ENCODE measurements around the gene PTPRT.

Gene PTPRT

GRCh38 chr20:42886801-42887200 lies 302.9 kb downstream of the PTPRT start:
- no peak for DNase-seq (ENCODE audit: low spot score)
- in situ Hi-C loops (cut with MboI; ENCODE audit: low pct_unique_long_range_greater_than_20kb, low sequenced_read_pairs, unreplicated experiment) = no loop called here
- TF ChIP-seq CTCF (IDR thresholded peaks at IDR 0.05; ENCODE audit: extremely low read depth, insufficient read depth, missing control alignments) = no peak

GRCh38 chr20:42886046-42886445 lies 303.7 kb downstream of the PTPRT start:
- TF ChIP-seq CTCF (IDR thresholded peaks at IDR 0.05; ENCODE audit: extremely low read depth, insufficient read depth, missing control alignments) = no peak
- in situ Hi-C loops (cut with MboI; ENCODE audit: low pct_unique_long_range_greater_than_20kb, low sequenced_read_pairs, unreplicated experiment) = no loop called here

GRCh38 chr20:42875581-42875980 lies 314.1 kb downstream of the PTPRT start:
- no peak for DNase-seq (ENCODE audit: low spot score)
- in situ Hi-C loops (cut with MboI; ENCODE audit: low pct_unique_long_range_greater_than_20kb, low sequenced_read_pairs, unreplicated experiment) = no loop called here
- no peak for TF ChIP-seq CTCF (IDR thresholded peaks at IDR 0.05; ENCODE audit: extremely low read depth, insufficient read depth, missing control alignments)

More at GRCh38 chr20:42886046-42886445, 303.7 kb downstream of the PTPRT start:
- no peak for DNase-seq (ENCODE audit: low spot score)

- TF ChIP-seq CTCF (IDR thresholded peaks at IDR 0.05; ENCODE audit: extremely low read depth, insufficient read depth, missing control alignments) = no peak
- in situ Hi-C loops (cut with MboI; ENCODE audit: low pct_unique_long_range_greater_than_20kb, low sequenced_read_pairs, unreplicated experiment) = no loop called here
- DNase-seq (ENCODE audit: low spot score) = no peak
Observed at GRCh38 chr20:42873259-42873658, 316.4 kb downstream of the PTPRT start.

GRCh38 chr20:42864116-42864515 lies 325.6 kb downstream of the PTPRT start:
- in situ Hi-C loops (cut with MboI; ENCODE audit: low pct_unique_long_range_greater_than_20kb, low sequenced_read_pairs, unreplicated experiment) = no loop called here
- DNase-seq (ENCODE audit: low spot score) = no peak
- no peak for TF ChIP-seq CTCF (IDR thresholded peaks at IDR 0.05; ENCODE audit: extremely low read depth, insufficient read depth, missing control alignments)

- no peak for TF ChIP-seq CTCF (IDR thresholded peaks at IDR 0.05; ENCODE audit: extremely low read depth, insufficient read depth, missing control alignments)
- DNase-seq (ENCODE audit: low spot score) = no peak
- in situ Hi-C loops (cut with MboI; ENCODE audit: low pct_unique_long_range_greater_than_20kb, low sequenced_read_pairs, unreplicated experiment) = no loop called here
Observed at GRCh38 chr20:42862446-42862845, 327.3 kb downstream of the PTPRT start.

GRCh38 chr20:42857446-42857845 lies 332.3 kb downstream of the PTPRT start:
- TF ChIP-seq CTCF (IDR thresholded peaks at IDR 0.05; ENCODE audit: extremely low read depth, insufficient read depth, missing control alignments) = no peak
- DNase-seq (ENCODE audit: low spot score) = no peak
- in situ Hi-C loops (cut with MboI; ENCODE audit: low pct_unique_long_range_greater_than_20kb, low sequenced_read_pairs, unreplicated experiment) = no loop called here

All from GM13977 (cell line).